ENCODE data around the gene AGAP3. TPM values are rescaled to one million over a fixed set of nuclear protein-coding genes. Genes with fewer than 3 reads are reported as not detected.

AGAP3 gene
- total RNA-seq, 1 experiment from 2014 or later = 63.3 TPM

- H3K27me3 ChIP-seq (ENCODE audit: control insufficient read depth, insufficient read depth, low read length) = peaks cover 3% of the 10 kb centered on the region; the same call in 1 of the 2 replicates
- peak overlapping the region; percentile 22 for H3K4me3 ChIP-seq (ENCODE audit: insufficient read depth, low read depth, low read length)
- DNase-seq = peak; percentile 94
- peaks cover 7% of the 10 kb centered on the region for H3K36me3 ChIP-seq (replicated peaks; ENCODE audit: control insufficient read depth, insufficient read depth, low read length)
Observed at GRCh38 chr7:151114151-151115090, 28.1 kb downstream of the AGAP3 start.

DNA sequence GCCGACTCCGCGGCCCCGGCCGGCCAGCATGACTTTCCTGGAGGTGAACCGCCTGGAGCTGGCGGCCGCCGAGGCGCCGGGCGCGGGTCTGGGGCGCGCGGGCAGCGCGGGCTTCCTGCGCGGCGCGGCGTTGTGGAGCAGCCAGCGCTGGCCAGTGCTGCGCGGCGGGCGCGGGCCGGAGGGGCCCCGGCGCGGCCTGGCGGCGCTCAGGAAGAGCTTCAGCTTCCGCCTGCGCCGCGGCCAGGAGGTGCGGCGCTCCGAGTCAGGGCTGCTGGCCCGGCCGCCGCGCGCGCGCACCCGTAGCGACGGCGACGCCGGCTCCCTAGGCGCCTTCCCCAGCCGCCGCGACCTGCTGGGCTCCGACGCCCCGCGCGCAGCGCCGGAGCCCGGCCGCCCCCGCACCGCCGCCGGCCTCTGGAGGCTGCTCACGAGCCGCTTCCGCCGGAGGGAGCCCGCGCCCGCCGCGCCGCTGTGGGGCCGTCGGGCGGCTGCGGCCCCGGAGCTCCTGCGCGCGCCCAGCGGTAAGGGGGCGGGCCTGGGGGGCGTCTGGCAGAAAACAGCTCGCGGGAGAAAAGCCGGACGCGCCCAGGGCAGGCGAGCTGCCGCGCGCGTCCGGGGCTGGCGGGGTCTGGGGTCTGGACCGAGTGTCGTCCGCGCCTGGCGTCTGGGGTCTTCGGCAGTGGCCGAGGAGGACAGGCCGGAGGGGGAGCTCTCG lies 29.0 kb downstream of the AGAP3 start:
- H3K36me3 ChIP-seq (replicated peaks; ENCODE audit: control insufficient read depth, insufficient read depth, low read length) = peaks cover 8% of the 10 kb centered on the region
- peak; percentile 91 for DNase-seq
- peak overlapping the region; percentile 22; the same call in 1 of the 2 replicates for H3K4me3 ChIP-seq (ENCODE audit: insufficient read depth, low read depth, low read length)
- peaks cover 3% of the 10 kb centered on the region; the same call in 1 of the 2 replicates for H3K27me3 ChIP-seq (ENCODE audit: control insufficient read depth, insufficient read depth, low read length)

GRCh38 chr7:151115836-151116418 lies 29.7 kb downstream of the AGAP3 start:
- H3K4me3 ChIP-seq (ENCODE audit: insufficient read depth, low read depth, low read length) = peak overlapping the region; percentile 16; the same call in 1 of the 2 replicates

GRCh38 chr7:151116603-151117440 lies 30.5 kb downstream of the AGAP3 start:
- peaks cover 11% of the 10 kb centered on the region for H3K36me3 ChIP-seq (replicated peaks; ENCODE audit: control insufficient read depth, insufficient read depth, low read length)
- H3K27me3 ChIP-seq (ENCODE audit: control insufficient read depth, insufficient read depth, low read length) = peaks cover 3% of the 10 kb centered on the region; the same call in 1 of the 2 replicates
- no peak overlapping the region for H3K4me3 ChIP-seq (ENCODE audit: insufficient read depth, low read depth, low read length)
- DNase-seq = no peak

More at GRCh38 chr7:151115836-151116418, 29.7 kb downstream of the AGAP3 start:
- peaks cover 3% of the 10 kb centered on the region; the same call in 1 of the 2 replicates for H3K27me3 ChIP-seq (ENCODE audit: control insufficient read depth, insufficient read depth, low read length)
- DNase-seq = peak; percentile 78
- H3K36me3 ChIP-seq (replicated peaks; ENCODE audit: control insufficient read depth, insufficient read depth, low read length) = peaks cover 11% of the 10 kb centered on the region

- Histone ChIP-seq H3K4me3 (ENCODE audit: insufficient read depth, low read depth, low read length) (no peak overlapping the region), H3K27me3 (ENCODE audit: control insufficient read depth, insufficient read depth, low read length) (peaks cover 3% of the 10 kb centered on the region; the same call in 1 of the 2 replicates), H3K36me3 (replicated peaks; ENCODE audit: control insufficient read depth, insufficient read depth, low read length) (peaks cover 11% of the 10 kb centered on the region)
- DNase-seq = no peak
Observed at GRCh38 chr7:151117565-151117964, 31.3 kb downstream of the AGAP3 start.

GRCh38 chr7:151118108-151119054 lies 32.1 kb downstream of the AGAP3 start:
- peaks cover 11% of the 10 kb centered on the region for H3K36me3 ChIP-seq (replicated peaks; ENCODE audit: control insufficient read depth, insufficient read depth, low read length)
- H3K27me3 ChIP-seq (ENCODE audit: control insufficient read depth, insufficient read depth, low read length) = peaks cover 3% of the 10 kb centered on the region; the same call in 1 of the 2 replicates
- no peak for DNase-seq
- no peak overlapping the region for H3K4me3 ChIP-seq (ENCODE audit: insufficient read depth, low read depth, low read length)

- H3K4me3 ChIP-seq (ENCODE audit: insufficient read depth, low read depth, low read length) = no peak overlapping the region
- H3K36me3 ChIP-seq (replicated peaks; ENCODE audit: control insufficient read depth, insufficient read depth, low read length) = peaks cover 11% of the 10 kb centered on the region
- H3K27me3 ChIP-seq (ENCODE audit: control insufficient read depth, insufficient read depth, low read length) = peaks cover 3% of the 10 kb centered on the region; the same call in 1 of the 2 replicates
- DNase-seq = no peak
Observed at GRCh38 chr7:151119055-151119415, 32.8 kb downstream of the AGAP3 start.

- peaks cover 3% of the 10 kb centered on the region; the same call in 1 of the 2 replicates for H3K27me3 ChIP-seq (ENCODE audit: control insufficient read depth, insufficient read depth, low read length)
- H3K36me3 ChIP-seq (replicated peaks; ENCODE audit: control insufficient read depth, insufficient read depth, low read length) = peaks cover 12% of the 10 kb centered on the region
- DNase-seq = no peak
- H3K4me3 ChIP-seq (ENCODE audit: insufficient read depth, low read depth, low read length) = no peak overlapping the region
Observed at GRCh38 chr7:151119902-151120301, 33.6 kb downstream of the AGAP3 start.

DNA sequence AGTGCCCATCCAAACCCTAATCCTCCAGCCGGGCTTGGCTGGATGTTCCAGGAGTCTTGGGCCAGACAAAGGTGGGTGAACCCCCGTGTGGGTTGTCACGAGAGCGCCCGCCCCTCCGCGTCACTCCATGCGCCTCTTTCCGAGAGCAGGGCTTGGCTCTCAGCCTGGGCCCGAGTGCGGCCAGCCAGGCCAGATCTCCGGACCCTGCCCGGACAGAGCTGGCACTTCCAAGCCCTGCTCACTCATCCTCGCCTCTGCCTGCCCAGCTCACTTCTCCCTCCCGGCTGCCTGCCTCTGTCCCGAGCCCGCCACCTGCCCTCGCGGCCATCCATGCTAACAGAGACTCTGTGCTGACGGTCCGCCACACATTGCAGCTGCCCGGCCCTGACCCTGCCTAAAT lies 34.6 kb downstream of the AGAP3 start:
- H3K36me3 ChIP-seq (replicated peaks; ENCODE audit: control insufficient read depth, insufficient read depth, low read length) = peaks cover 12% of the 10 kb centered on the region
- peaks cover under 1% of the 10 kb centered on the region; the same call in 1 of the 2 replicates for H3K27me3 ChIP-seq (ENCODE audit: control insufficient read depth, insufficient read depth, low read length)
- H3K4me3 ChIP-seq (ENCODE audit: insufficient read depth, low read depth, low read length) = no peak overlapping the region
- no peak for DNase-seq

DNA sequence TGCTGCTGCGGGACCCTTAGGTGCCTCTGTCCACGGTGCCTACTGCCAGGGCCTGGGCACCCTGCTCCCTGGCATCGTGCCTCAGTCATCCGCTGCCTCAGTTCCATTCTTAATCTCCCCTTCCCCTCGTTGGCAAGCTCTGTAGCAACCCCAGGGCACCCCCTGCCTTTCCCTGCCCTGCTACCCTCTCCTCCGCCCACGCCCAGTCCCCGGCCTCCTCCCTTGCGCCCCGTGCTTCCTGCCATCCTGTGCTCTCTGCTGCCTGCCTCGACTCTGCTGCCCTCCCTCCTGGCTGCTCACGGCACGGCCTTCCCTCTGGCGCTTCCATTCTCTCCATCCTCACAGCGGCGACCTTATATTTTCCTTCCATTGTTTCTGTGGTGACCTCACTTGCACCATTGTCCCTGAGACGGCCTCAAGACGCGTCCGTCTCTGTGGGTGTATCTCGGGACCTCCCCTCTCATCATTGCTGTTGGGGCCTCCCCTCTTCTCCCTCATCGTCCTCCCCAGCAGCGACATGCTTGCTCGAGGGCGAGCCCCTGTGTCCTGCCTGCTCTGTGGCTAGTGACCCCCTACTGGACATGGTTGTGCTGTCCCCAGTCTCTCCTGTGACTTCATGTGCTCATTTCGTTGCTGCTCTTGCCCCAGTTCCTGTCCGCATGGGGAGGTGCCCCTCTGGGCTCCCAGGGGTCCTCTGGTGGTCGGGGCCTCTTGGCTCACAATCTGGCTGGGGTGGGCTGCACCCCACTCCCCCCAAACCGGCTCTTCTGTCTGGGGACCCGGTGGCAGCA lies 35.3 kb downstream of the AGAP3 start:
- Histone ChIP-seq H3K4me3 (ENCODE audit: insufficient read depth, low read depth, low read length) (no peak overlapping the region), H3K27me3 (ENCODE audit: control insufficient read depth, insufficient read depth, low read length) (no peaks in the 10 kb centered on the region; the same call in 1 of the 2 replicates), H3K36me3 (replicated peaks; ENCODE audit: control insufficient read depth, insufficient read depth, low read length) (peaks cover 12% of the 10 kb centered on the region)
- no peak for DNase-seq

DNA sequence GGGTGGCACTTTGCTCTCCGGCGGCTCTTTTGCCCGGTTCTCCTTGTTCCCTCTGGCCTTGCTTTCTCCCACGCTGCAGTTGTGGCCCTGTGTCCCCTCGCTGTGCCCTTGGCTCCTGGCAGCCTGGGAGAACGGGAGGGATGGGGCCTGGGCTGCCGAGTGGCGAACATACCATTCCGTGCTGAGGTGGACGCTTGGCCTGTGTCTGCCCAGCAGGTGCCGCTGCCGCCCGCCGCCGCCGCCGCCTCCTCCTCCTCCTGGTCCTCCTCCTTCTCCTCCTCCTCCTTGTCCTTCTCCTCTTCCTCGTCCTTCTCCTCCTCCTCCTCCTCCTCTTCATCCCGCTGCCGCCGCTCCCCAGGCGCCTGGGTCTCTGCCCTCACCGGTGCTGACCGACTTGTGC lies 36.0 kb downstream of the AGAP3 start:
- DNase-seq = peak; percentile 80
- peaks cover 12% of the 10 kb centered on the region for H3K36me3 ChIP-seq (replicated peaks; ENCODE audit: control insufficient read depth, insufficient read depth, low read length)
- H3K4me3 ChIP-seq (ENCODE audit: insufficient read depth, low read depth, low read length) = no peak overlapping the region
- H3K27me3 ChIP-seq (ENCODE audit: control insufficient read depth, insufficient read depth, low read length) = peaks cover 3% of the 10 kb centered on the region; the same call in 1 of the 2 replicates

GRCh38 chr7:151122796-151123157 lies 36.5 kb downstream of the AGAP3 start:
- Histone ChIP-seq H3K4me3 (ENCODE audit: insufficient read depth, low read depth, low read length) (no peak overlapping the region), H3K36me3 (replicated peaks; ENCODE audit: control insufficient read depth, insufficient read depth, low read length) (peaks cover 12% of the 10 kb centered on the region), H3K27me3 (ENCODE audit: control insufficient read depth, insufficient read depth, low read length) (peaks cover 3% of the 10 kb centered on the region; the same call in 1 of the 2 replicates)
- DNase-seq = peak; percentile 71

All from H7 (cell line).